ENCODE data around the gene SIGMAR1.

The SIGMAR1 gene

GRCh38 chr9:34655394-34655793 is 17.8 kb upstream of the SIGMAR1 start:
- no peak overlapping the region for H3K4me2 ChIP-seq (ENCODE audit: low read length)
- no peaks in the 10 kb centered on the region for H3K9me2 ChIP-seq (ENCODE audit: low read depth, low read length)
- H2AFZ ChIP-seq (ENCODE audit: low read length) = no peak overlapping the region
- TF ChIP-seq CTCF (IDR thresholded peaks at IDR 0.05; ENCODE audit: low read length) (no peak), EZH2 (IDR thresholded peaks at IDR 0.05; ENCODE audit: borderline replicate concordance, low read length) (no peak)
- no peaks in the 10 kb centered on the region; the same call in 1 of the 2 replicates for H3K27me3 ChIP-seq (ENCODE audit: insufficient read depth, low read length)
- no peak overlapping the region for H3K27ac ChIP-seq (ENCODE audit: low read depth, low read length, poor library complexity, severe bottlenecking)
- no peak overlapping the region for H3K4me3 ChIP-seq (ENCODE audit: low read depth, low read length, poor library complexity, severe bottlenecking)
- no peaks in the 10 kb centered on the region for H4K20me1 ChIP-seq (ENCODE audit: insufficient read depth, low read length)
- H3K9me3 ChIP-seq (ENCODE audit: low read length) = no peaks in the 10 kb centered on the region
- H3K36me3 ChIP-seq (ENCODE audit: insufficient read depth, low read length) = 0 out of 2 replicates have a peak, but pooled peaks cover 9% of the 10 kb centered on the region
- H3K4me1 ChIP-seq (ENCODE audit: insufficient read depth, low read length, severe bottlenecking) = peaks cover 11% of the 10 kb centered on the region
- no peak overlapping the region for H3K9ac ChIP-seq (ENCODE audit: low read length)
- H3K79me2 ChIP-seq (ENCODE audit: insufficient read depth, low read length) = no peaks in the 10 kb centered on the region
- H3F3A ChIP-seq (ENCODE audit: insufficient read depth, low read length) = no peaks in the 10 kb centered on the region

GRCh38 chr9:34654323-34655051 is 16.9 kb upstream of the SIGMAR1 start:
- Histone ChIP-seq H3K36me3 (ENCODE audit: insufficient read depth, low read length) (peaks cover 18% of the 10 kb centered on the region; the same call in 1 of the 2 replicates), H2AFZ (ENCODE audit: low read length) (no peak overlapping the region), H3K4me3 (ENCODE audit: low read depth, low read length, poor library complexity, severe bottlenecking) (no peak overlapping the region), H3K4me2 (ENCODE audit: low read length) (no peak overlapping the region), H3K27ac (ENCODE audit: low read depth, low read length, poor library complexity, severe bottlenecking) (no peak overlapping the region), H3K4me1 (ENCODE audit: insufficient read depth, low read length, severe bottlenecking) (peaks cover 11% of the 10 kb centered on the region), H4K20me1 (ENCODE audit: insufficient read depth, low read length) (no peaks in the 10 kb centered on the region), H3K9me3 (ENCODE audit: low read length) (no peaks in the 10 kb centered on the region), H3K27me3 (ENCODE audit: insufficient read depth, low read length) (no peaks in the 10 kb centered on the region; the same call in 1 of the 2 replicates), H3K9ac (ENCODE audit: low read length) (no peak overlapping the region), H3K9me2 (ENCODE audit: low read depth, low read length) (no peaks in the 10 kb centered on the region), H3K79me2 (ENCODE audit: insufficient read depth, low read length) (no peaks in the 10 kb centered on the region), H3F3A (ENCODE audit: insufficient read depth, low read length) (no peaks in the 10 kb centered on the region)
- no peak for TF ChIP-seq EZH2 (IDR thresholded peaks at IDR 0.05; ENCODE audit: borderline replicate concordance, low read length)
- no peak for TF ChIP-seq CTCF (IDR thresholded peaks at IDR 0.05; ENCODE audit: low read length)

GRCh38 chr9:34653151-34654072 is 15.8 kb upstream of the SIGMAR1 start:
- no peaks in the 10 kb centered on the region for H4K20me1 ChIP-seq (ENCODE audit: insufficient read depth, low read length)
- H3K27me3 ChIP-seq (ENCODE audit: insufficient read depth, low read length) = no peaks in the 10 kb centered on the region; the same call in 1 of the 2 replicates
- no peak overlapping the region for H3K4me3 ChIP-seq (ENCODE audit: low read depth, low read length, poor library complexity, severe bottlenecking)
- no peaks in the 10 kb centered on the region for H3K79me2 ChIP-seq (ENCODE audit: insufficient read depth, low read length)
- no peaks in the 10 kb centered on the region for H3K9me2 ChIP-seq (ENCODE audit: low read depth, low read length)
- no peak overlapping the region for H3K9ac ChIP-seq (ENCODE audit: low read length)
- H3K9me3 ChIP-seq (ENCODE audit: low read length) = no peaks in the 10 kb centered on the region
- no peak overlapping the region for H2AFZ ChIP-seq (ENCODE audit: low read length)
- H3K36me3 ChIP-seq (ENCODE audit: insufficient read depth, low read length) = peaks cover 29% of the 10 kb centered on the region
- TF ChIP-seq EZH2 (IDR thresholded peaks at IDR 0.05; ENCODE audit: borderline replicate concordance, low read length) (no peak), CTCF (IDR thresholded peaks at IDR 0.05; ENCODE audit: low read length) (no peak)
- peaks cover 11% of the 10 kb centered on the region for H3K4me1 ChIP-seq (ENCODE audit: insufficient read depth, low read length, severe bottlenecking)
- no peaks in the 10 kb centered on the region for H3F3A ChIP-seq (ENCODE audit: insufficient read depth, low read length)
- H3K27ac ChIP-seq (ENCODE audit: low read depth, low read length, poor library complexity, severe bottlenecking) = no peak overlapping the region
- no peak overlapping the region for H3K4me2 ChIP-seq (ENCODE audit: low read length)
